ENCODE results near the gene POLR3E.

DNA sequence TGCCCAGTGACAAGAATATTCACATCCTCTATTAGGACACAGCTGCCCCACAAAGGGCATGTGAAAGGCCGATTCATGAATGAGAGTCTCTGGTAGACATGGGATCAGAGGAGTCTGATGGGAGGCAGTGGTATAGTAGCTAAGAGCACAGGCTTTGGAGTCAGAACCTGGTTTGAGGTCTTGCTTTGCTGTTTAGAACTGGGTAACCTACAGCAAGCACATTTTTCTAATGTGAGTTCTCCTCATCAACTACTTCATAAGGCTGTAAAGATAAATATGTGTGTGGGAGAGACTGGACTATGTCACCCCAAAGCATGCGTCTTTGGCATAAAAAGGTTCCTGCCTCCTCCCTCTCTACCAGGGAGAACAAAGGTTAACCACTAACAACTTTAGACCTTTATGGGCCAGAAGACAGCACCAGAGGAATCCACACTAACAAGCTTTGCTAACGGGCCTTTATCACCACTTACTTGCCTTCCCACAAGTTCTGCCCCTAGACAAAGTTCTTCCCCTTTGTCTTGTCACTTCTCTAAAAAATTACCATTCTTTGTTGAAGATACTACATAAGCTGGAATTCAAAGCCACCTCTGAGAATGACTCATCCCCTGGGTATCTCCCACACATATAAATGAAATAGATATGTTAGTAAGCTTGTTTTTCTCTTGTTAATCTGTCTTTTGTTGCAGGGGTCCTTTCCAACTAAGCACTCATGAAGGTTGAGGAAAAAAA lies 56.1 kb downstream of the POLR3E start:
- TF ChIP-seq, protein P1, sequence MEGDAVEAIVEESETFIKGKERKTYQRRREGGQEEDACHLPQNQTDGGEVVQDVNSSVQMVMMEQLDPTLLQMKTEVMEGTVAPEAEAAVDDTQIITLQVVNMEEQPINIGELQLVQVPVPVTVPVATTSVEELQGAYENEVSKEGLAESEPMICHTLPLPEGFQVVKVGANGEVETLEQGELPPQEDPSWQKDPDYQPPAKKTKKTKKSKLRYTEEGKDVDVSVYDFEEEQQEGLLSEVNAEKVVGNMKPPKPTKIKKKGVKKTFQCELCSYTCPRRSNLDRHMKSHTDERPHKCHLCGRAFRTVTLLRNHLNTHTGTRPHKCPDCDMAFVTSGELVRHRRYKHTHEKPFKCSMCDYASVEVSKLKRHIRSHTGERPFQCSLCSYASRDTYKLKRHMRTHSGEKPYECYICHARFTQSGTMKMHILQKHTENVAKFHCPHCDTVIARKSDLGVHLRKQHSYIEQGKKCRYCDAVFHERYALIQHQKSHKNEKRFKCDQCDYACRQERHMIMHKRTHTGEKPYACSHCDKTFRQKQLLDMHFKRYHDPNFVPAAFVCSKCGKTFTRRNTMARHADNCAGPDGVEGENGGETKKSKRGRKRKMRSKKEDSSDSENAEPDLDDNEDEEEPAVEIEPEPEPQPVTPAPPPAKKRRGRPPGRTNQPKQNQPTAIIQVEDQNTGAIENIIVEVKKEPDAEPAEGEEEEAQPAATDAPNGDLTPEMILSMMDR (IDR thresholded peaks at IDR 0.05) = no peak
- TF ChIP-seq ZFX (IDR thresholded peaks at IDR 0.05; ENCODE audit: borderline replicate concordance) = no peak

Data from 22Rv1 (cell line).